GM19468 (cell line): ENCODE measurements around the gene GAD1.

Experiments
- ATAC-seq: cut with Tn5 transposase; IDR thresholded peaks from one replicate; pipeline ENCODE4 v1.9.1; 2021; ENCODE audit warnings: mild to moderate bottlenecking, moderate library complexity, moderate number of reproducible peaks; ENCODE audit not compliant: unreplicated experiment; ENCODE audit errors: extremely low read depth

The GAD1 gene

DNA sequence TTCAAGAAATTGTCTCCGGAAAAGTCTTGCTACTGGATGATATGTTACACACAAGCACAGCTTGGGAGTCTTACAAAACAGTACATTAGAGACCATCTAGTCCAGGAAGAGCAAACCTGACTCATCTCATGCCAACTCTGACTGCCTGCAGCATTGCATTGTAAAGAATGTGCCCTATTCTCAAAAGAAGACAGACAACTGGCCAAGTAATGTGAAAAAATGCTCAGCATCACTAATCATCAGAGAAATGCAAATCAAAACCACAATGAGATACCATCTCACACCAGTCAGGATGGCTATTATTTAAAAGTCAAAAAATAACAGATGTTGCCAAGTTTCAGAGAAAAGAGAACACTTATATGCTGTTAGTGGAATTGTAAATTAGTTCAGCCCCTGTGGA lies 69.7 kb downstream of the GAD1 start:
- no peak for ATAC-seq

DNA sequence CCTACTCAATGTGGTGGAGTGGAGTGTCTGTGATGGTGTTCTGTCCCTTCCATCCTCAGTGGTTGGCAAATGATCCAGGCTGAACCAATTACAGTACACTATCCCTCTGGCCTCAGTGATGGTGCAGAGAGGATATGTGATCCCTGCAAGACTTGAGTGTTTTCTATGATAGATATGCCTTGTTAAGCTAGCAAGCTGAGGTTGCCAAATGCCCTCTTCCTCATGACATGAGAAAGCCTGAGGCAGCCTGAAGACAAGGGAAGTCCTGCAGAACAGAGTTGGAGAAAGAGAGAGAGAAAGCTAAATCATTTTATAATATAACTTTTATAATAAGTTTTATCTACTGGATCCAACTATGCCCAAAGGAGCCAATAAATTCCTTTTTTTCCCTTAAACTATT lies 70.8 kb downstream of the GAD1 start:
- ATAC-seq = no peak

DNA sequence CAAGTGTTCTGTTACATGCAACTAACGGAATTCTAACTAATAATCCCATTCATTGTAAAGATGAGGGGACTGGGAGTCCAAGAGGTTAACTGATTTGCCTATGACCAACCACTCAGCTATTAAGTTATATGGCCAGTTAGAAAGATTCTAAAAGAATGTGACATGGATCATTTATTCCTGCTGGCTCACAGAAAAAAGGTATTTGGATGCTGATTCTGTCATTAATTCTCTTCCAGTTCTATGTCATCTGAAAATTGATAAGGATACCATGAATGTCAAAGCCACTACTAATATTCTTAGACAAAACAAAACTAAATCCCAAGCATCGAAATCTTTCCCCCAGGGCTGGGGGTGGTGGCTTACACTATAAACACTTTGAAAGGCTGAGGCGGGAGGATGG lies 71.2 kb downstream of the GAD1 start:
- ATAC-seq = no peak

GRCh38 chr2:170891893-170892292 lies 75.2 kb downstream of the GAD1 start:
- ATAC-seq = no peak

- no peak for ATAC-seq
Measured at GRCh38 chr2:170892391-170892951, 75.8 kb downstream of the GAD1 start.

GRCh38 chr2:170895023-170895757 lies 78.5 kb downstream of the GAD1 start:
- no peak for ATAC-seq

- ATAC-seq = no peak
Measured at GRCh38 chr2:170896622-170897021, 79.9 kb downstream of the GAD1 start.

DNA sequence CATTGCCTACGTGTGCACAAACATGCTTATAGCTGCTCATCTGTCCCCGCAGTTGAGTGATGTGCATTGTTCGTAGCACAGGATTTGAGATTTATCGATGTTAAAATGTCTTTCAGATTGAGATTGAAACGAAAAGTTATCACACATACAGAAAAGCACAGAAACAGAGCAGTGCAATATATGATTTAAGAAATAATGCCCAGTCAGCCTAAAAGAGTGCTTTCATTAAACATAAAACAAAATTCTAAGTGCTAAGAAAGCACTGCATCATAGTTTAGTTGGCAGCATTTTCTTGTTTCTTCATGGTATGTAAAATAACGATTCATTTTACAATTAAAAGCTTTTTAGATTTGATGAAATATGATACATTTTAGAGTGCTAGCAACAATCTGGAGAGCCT lies 80.4 kb downstream of the GAD1 start:
- ATAC-seq = no peak

DNA sequence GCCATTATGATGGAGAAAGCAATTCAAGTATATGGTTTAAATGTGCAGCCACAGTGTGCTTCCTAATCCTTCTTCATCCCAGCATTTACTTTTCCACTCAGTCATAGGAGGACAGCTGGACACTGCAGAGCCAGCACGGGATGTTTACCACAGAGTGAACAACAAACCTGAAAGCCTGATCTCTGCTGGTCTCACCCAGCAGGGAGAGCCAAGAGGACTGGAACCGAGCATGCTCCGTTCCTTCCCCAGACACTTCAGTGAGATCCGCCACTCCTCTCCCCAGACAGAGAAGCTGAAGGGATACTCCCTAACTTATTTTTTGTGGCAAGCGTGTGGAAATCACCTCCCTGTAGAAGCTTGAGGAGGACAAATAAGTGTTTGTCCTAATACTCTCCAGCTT lies 89.2 kb downstream of the GAD1 start:
- no peak for ATAC-seq
